Measurements from ENCODE around the gene MRPL11.
"Not testable (repeated sequence)": the region's sequence is repeated elsewhere in the genome, so short reads cannot be mapped to it uniquely, and the experiment has no call there.

MRPL11 gene

GRCh38 chr11:66431871-66432329 is 6.7 kb downstream of the MRPL11 start:
- not testable (repeated sequence) for DNase-seq (ENCODE audit: low read depth in 1 of 2, low spot score in 1 of 2)

GRCh38 chr11:66431287-66431686 is 7.4 kb downstream of the MRPL11 start:
- DNase-seq (ENCODE audit: low read depth in 1 of 2, low spot score in 1 of 2), result not testable (repeated sequence)

GRCh38 chr11:66429983-66430602 is 8.6 kb downstream of the MRPL11 start:
- peak; percentile 59 to 72 for DNase-seq (ENCODE audit: low read depth in 1 of 2, low spot score in 1 of 2)

- DNase-seq (ENCODE audit: low read depth in 1 of 2, low spot score in 1 of 2), result no peak
Observed at GRCh38 chr11:66428933-66429332, 9.7 kb downstream of the MRPL11 start.

GRCh38 chr11:66426314-66426713 is 12.3 kb downstream of the MRPL11 start:
- no peak for DNase-seq (ENCODE audit: low read depth in 1 of 2, low spot score in 1 of 2)

GRCh38 chr11:66421492-66422205 is 17.0 kb downstream of the MRPL11 start:
- DNase-seq (ENCODE audit: low read depth in 1 of 2, low spot score in 1 of 2), result peak; percentile 83 to 88

- no peak for DNase-seq (ENCODE audit: low read depth in 1 of 2, low spot score in 1 of 2)
Observed at GRCh38 chr11:66420671-66421476, 17.8 kb downstream of the MRPL11 start, which contains the start of gene NPAS4. NPAS4 (plus strand) TSS chr11:66421035; CDS start chr11:66421180, 145 bp downstream.

GRCh38 chr11:66419825-66420224 is 18.8 kb downstream of the MRPL11 start:
- DNase-seq (ENCODE audit: low read depth in 1 of 2, low spot score in 1 of 2), result no peak

- DNase-seq (ENCODE audit: low read depth in 1 of 2, low spot score in 1 of 2), result no peak
Observed at GRCh38 chr11:66418986-66419308, 19.7 kb downstream of the MRPL11 start.

GRCh38 chr11:66418168-66418985 is 20.3 kb downstream of the MRPL11 start:
- peak; percentile 30 to 53 for DNase-seq (ENCODE audit: low read depth in 1 of 2, low spot score in 1 of 2)

- DNase-seq (ENCODE audit: low read depth in 1 of 2, low spot score in 1 of 2), result no peak
Observed at GRCh38 chr11:66417000-66417399, 21.6 kb downstream of the MRPL11 start.

- no peak for DNase-seq (ENCODE audit: low read depth in 1 of 2, low spot score in 1 of 2)
Observed at GRCh38 chr11:66415423-66415822, 23.2 kb downstream of the MRPL11 start.

GRCh38 chr11:66414120-66414934 is 24.3 kb downstream of the MRPL11 start:
- no peak for DNase-seq (ENCODE audit: low read depth in 1 of 2, low spot score in 1 of 2)

GRCh38 chr11:66413167-66413566 is 25.5 kb downstream of the MRPL11 start:
- DNase-seq (ENCODE audit: low read depth in 1 of 2, low spot score in 1 of 2), result no peak

- no peak for DNase-seq (ENCODE audit: low read depth in 1 of 2, low spot score in 1 of 2)
Observed at GRCh38 chr11:66412110-66412509, 26.5 kb downstream of the MRPL11 start.

GRCh38 chr11:66411323-66411722 is 27.3 kb downstream of the MRPL11 start:
- no peak for DNase-seq (ENCODE audit: low read depth in 1 of 2, low spot score in 1 of 2)

- no peak for DNase-seq (ENCODE audit: low read depth in 1 of 2, low spot score in 1 of 2)
Observed at GRCh38 chr11:66410191-66410590, 28.5 kb downstream of the MRPL11 start.

- DNase-seq (ENCODE audit: low read depth in 1 of 2, low spot score in 1 of 2), result no peak
Observed at GRCh38 chr11:66409226-66409625, 29.4 kb downstream of the MRPL11 start.

GRCh38 chr11:66408488-66409214 is 30.0 kb downstream of the MRPL11 start:
- peak; percentile 86 to 99 for DNase-seq (ENCODE audit: low read depth in 1 of 2, low spot score in 1 of 2)
